ENCODE data around the gene VPS37C.

The VPS37C gene

GRCh38 chr11:61155312-61155711 is 5.9 kb downstream of the VPS37C start:
- DNase-seq: no peak

GRCh38 chr11:61154528-61154927 is 6.7 kb downstream of the VPS37C start:
- no peak for DNase-seq

DNA sequence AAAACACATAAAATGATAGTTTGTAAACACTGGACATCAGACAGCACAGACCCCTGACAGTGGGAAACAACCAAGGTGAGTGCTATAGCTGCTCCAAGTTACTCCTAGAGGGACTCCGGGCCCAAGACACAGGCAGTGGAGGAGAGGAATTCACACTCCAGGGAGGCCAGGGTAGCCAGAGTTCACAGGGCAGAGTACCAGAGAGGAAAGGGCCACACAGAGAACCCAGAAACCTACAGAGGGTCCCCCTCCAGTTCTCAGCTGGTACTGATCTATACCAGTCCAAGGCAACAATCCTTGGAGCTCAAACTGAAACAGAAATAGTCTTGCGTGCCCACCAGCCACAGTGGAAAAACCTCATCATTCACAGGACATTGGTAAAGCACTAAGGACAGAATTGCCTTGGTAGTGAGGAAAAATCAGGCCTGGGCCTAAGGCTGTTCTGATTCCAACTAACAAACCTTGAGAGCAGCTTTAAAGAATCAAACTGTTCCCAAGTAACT is 7.6 kb downstream of the VPS37C start:
- DNase-seq: no peak

DNA sequence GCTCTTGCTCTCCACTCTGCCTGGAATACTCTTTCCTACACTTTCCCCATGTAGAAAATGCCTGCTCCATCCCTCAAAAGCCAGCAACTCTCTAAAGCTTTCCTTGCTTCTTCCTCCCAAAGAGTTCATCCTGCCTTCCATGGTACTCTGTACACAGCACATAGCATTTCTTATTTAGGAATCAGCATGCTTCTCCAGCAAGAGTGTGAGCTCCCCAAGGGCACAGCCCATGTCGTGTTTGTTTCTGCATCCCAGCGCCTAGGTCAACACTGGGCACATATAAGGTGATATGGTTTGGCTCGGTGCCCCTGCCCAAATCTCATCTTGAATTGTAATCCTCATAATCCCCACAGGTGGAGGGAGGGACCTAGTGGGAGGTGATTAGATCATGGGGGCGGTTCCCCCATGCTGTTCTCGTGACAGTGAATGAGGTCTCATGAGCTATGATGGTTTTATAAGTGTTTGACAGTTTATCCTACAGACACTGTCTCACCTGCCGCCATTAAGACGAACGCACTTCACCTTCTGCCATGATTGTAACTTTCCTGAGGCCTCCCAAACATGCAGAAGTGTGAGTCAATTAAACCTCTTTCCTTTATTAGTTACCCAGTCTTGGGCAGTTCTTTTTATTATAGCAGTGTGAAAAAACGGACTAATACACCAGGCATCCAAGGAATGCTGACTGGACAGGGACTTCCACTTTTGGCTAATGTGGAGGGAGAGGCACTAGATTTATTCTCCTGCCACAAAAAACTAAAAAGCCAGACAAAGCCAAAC is 8.2 kb downstream of the VPS37C start:
- DNase-seq: no peak

DNA sequence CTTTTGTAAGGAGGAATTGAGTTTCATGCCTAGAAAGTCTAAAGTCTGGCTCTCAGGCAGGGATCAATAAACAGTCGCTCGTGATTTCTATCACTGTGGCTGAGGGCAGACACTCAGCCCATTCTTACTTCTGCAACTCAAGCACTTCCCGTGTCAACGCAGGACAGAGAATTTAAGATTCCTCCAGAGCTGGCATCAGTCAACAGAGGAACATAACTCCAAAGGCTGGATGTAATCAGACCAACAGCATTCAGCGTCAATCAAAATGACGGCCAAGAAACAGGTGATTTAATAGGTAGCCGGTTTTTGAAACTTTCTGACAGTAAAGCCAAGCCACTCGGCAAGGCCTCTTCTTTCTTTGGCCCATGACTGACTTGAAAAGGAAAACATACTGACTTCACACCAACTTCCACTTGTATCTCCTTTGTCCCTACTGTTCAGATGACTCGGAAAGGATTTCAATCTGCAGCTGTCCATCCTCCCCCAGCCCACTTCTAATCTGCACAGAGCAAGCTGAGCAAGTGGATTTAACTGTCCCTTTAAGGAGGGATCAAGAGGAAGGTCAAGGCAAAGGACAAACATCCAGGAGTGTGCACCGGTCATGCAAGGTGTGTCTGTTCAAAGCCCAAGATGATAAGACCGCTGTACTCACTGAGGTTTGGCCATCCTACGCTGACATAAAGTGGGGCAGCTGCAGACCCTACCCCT is 9.5 kb downstream of the VPS37C start:
- no peak for DNase-seq

GRCh38 chr11:61150706-61151544 is 10.3 kb downstream of the VPS37C start:
- no peak for DNase-seq

- DNase-seq: no peak
These were observed 11.3 kb downstream of the VPS37C start for GRCh38 chr11:61149624-61150615.

GRCh38 chr11:61147791-61148620 is 13.2 kb downstream of the VPS37C start:
- DNase-seq: no peak

GRCh38 chr11:61147271-61147670 is 14.0 kb downstream of the VPS37C start:
- no peak for DNase-seq

DNA sequence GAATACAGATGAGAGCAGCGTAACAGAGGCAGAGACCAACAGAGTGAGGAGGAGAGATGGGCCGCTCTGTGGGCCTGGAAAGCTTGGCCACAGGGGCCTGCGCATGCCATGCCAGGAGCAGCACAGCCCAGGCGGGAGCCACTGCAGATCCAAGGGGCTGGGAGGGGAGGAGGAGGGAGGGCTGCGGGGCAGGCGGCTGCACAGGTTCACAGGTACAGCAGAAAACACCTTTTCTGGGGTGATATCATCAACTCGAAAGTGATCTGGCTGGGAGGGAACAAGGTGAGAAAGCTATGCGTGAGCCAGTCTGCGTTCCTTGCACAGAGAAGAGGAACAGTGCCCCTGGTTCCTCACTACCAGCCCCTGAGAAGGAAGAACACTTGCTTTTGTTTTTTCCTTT is 14.8 kb downstream of the VPS37C start:
- DNase-seq: no peak

- no peak for DNase-seq
These were observed 15.8 kb downstream of the VPS37C start for GRCh38 chr11:61145228-61146005.

DNA sequence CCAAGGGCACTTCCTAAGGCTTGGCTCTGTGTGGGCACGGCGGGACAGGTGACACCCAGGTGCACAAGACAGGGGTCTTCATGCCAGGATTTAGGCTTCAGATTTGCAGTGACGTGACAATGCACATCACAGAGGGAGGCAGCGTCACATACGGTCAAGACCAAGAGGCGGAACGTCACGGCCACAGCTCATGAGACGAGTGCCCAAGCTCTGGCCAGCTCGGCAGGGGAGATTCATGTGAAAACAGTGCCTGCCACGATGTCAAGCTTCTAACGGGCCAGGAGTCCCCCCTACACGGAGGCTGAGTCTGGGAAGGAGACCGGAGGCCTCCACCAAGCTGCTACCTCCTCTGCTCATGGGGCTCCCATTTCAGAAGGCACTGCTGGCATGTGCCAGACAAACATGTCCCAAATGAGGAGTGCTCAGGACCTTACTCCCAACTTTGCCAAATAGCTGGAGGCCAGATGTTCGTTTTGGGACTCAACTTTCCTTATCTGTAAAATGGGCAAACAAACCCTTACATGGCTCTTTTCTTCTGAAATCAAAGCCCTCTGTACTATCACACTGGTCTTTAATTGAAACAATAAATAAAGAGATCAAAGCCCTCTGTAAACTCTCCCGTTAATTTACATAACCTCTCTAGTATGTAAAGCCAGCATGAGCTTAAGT is 16.6 kb downstream of the VPS37C start:
- DNase-seq: no peak

GRCh38 chr11:61142424-61142823 is 18.8 kb downstream of the VPS37C start:
- DNase-seq: no peak

DNA sequence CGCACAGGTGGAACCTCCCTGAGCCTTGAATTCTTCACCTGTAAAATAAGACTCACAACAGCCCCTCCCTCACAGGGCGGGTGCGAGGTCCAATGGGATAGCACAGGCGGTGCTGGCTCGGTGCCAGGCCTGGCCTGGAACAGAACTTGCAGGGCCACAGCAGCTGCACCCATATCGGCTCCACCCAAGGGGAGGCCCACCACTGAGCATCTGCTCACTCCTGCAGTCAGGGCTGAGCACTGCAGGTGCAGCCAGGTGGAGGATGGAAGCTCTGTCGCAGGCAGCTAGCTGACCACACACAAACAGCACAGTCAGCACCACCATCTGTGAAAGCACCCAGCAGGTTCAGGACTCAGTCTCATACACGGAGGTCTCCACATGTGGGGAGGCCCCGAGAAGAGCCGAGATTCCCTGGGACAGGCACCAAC is 19.6 kb downstream of the VPS37C start:
- peak in 1 of 58 donors; percentile 50 for DNase-seq

DNA sequence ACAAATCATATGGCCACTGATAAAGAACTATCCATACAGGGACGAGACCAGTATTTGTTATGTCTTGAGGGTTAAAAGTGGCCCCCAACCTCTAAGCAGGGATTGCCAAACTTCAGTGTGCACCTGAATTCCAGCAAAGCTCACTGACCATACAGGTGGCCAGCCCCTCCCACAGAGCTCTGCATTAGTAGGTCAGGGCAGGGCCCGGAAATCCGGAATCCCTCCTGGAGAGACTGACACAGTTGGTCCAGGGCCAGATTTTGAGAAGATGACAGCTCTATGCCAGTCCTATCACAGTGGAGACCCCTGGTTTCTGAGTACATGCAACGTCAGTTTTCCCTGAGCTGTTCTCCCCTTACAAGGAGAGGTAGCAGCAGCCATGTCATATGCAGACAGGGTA is 20.8 kb downstream of the VPS37C start:
- no peak for DNase-seq

DNA sequence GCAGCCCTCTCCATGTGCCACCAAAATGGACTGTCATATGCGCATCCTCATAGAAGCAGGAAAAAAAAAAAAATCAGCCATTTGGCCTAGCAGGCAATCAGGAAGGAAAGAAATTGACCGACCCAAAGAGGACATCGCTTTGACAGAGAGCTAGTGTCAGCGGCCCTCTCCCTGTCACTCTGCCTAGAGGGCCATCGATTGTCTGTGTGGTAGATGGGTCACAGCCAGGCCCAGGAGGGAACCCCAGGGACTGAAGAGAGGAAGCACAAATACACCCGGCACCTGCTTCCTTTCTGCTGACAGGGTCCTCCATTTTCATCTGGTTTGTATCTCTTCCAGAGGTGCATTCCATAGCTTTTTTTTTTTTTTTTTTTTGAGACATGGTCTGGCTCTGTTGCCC is 21.8 kb downstream of the VPS37C start:
- no peak for DNase-seq

DNA sequence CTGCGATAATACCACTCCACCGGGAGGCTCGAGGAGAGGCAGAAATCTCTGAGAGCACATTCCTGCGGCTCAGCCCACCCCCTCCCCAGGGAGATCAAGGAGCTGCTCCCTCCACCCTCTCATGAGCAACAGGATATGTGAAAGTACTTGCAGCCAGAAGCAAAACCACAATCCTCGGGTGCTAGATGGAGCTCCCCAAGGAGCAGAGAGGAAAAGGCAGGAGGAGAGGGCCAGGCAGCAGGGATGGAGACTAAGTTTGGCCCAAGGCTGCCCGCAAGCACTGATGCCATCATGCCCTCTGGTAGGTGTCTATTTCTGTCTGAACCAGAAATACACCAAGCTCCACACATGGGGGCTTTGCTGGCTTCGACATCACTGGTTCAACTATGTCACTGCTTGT is 22.3 kb downstream of the VPS37C start:
- no peak for DNase-seq

DNA sequence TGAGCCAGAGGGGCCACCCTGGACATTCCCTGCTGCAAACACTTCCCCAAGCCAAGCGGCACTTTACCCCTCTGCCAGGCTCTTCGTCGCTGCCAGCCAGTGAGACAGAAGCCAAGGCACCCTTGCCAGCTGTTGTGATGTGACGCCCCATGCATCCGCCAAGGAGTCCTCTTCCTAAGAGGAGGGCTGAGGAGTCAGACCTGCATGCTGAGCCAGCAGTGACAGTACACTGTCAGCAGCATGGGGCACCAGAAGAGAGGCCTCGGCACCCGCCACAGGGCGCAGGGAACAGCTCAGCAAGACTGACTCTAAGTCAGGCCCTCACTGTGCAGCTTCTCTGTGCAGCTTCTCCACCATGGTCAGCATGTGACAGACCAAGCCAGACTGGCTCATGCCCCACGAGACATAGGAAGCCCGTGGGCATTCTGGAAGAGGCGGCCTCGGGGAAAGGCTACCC is 26.4 kb downstream of the VPS37C start:
- no peak for DNase-seq

Measured in anterior cingulate cortex (tissue), 58 donors.